ENCODE data around the gene PYGB. TPM values are rescaled to one million over a fixed set of nuclear protein-coding genes. Genes with fewer than 3 reads are reported as not detected.

PYGB gene
- total RNA-seq, 1 donor from 2014 or later, result 167 TPM

GRCh38 chr20:25301357-25301920 lies 53.6 kb downstream of the PYGB start:
- no peak for DNase-seq (ENCODE audit: low read depth)
- H3K36me3 ChIP-seq (ENCODE audit: control insufficient read depth, insufficient read depth, low read length), result peaks cover 2% of the 10 kb centered on the region
- H3K27me3 ChIP-seq (ENCODE audit: control insufficient read depth, insufficient read depth, low read length), result no peaks in the 10 kb centered on the region
- TF ChIP-seq, protein P1, sequence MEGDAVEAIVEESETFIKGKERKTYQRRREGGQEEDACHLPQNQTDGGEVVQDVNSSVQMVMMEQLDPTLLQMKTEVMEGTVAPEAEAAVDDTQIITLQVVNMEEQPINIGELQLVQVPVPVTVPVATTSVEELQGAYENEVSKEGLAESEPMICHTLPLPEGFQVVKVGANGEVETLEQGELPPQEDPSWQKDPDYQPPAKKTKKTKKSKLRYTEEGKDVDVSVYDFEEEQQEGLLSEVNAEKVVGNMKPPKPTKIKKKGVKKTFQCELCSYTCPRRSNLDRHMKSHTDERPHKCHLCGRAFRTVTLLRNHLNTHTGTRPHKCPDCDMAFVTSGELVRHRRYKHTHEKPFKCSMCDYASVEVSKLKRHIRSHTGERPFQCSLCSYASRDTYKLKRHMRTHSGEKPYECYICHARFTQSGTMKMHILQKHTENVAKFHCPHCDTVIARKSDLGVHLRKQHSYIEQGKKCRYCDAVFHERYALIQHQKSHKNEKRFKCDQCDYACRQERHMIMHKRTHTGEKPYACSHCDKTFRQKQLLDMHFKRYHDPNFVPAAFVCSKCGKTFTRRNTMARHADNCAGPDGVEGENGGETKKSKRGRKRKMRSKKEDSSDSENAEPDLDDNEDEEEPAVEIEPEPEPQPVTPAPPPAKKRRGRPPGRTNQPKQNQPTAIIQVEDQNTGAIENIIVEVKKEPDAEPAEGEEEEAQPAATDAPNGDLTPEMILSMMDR (IDR thresholded peaks at IDR 0.05; ENCODE audit: insufficient read depth, low read length, poor library complexity, severe bottlenecking), result no peak
- no peak overlapping the region for H3K4me3 ChIP-seq (ENCODE audit: low read depth, low read length)

- TF ChIP-seq, protein P1 (IDR thresholded peaks at IDR 0.05; ENCODE audit: insufficient read depth, low read length, poor library complexity, severe bottlenecking), result no peak
- H3K36me3 ChIP-seq (ENCODE audit: control insufficient read depth, insufficient read depth, low read length), result peaks cover 2% of the 10 kb centered on the region
- H3K4me3 ChIP-seq (ENCODE audit: low read depth, low read length), result no peak overlapping the region
- H3K27me3 ChIP-seq (ENCODE audit: control insufficient read depth, insufficient read depth, low read length), result no peaks in the 10 kb centered on the region
- no peak for DNase-seq (ENCODE audit: low read depth)
Observed at GRCh38 chr20:25302596-25302995, 54.7 kb downstream of the PYGB start.

DNA sequence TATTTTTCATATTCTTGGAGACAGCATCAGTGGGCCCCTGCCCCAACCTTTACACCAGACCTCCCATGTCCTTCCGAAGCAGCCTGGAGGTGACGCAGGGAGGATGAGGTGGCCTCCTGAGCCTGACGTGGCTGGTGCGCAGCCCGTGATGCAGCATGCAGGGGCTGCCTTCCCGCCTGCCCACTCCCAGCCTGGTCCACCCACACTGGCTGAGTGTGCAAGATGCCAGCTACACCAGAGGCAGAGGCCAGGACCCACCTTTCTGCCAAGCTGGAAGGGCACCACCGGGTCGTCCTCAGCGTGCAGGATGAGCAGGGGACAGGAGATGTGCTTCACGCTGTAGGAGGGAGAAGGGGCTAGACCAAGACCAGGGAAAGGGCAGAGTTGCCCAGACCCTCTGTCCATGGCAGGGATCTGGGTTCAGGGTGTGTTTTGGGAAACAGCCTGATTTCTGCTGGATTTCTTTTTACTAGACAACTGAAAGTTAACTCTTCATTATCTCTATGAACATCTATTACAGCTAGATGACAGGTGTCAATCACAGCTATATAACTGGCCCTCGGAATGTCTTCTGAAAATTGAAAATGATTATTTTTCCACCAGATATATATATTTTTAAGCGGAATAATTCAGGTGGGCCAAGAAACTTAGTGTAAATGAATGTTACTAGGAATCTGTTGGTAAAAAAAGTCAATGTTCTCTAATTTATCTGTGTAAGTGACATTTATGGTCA lies 55.6 kb downstream of the PYGB start:
- no peaks in the 10 kb centered on the region for H3K27me3 ChIP-seq (ENCODE audit: control insufficient read depth, insufficient read depth, low read length)
- H3K36me3 ChIP-seq (ENCODE audit: control insufficient read depth, insufficient read depth, low read length), result peaks cover 3% of the 10 kb centered on the region
- no peak for DNase-seq (ENCODE audit: low read depth)
- TF ChIP-seq, protein P1 (IDR thresholded peaks at IDR 0.05; ENCODE audit: insufficient read depth, low read length, poor library complexity, severe bottlenecking), result no peak
- H3K4me3 ChIP-seq (ENCODE audit: low read depth, low read length), result no peak overlapping the region

- TF ChIP-seq, protein P1 (IDR thresholded peaks at IDR 0.05; ENCODE audit: insufficient read depth, low read length, poor library complexity, severe bottlenecking), result no peak
- DNase-seq (ENCODE audit: low read depth), result no peak
- Histone ChIP-seq H3K27me3 (ENCODE audit: control insufficient read depth, insufficient read depth, low read length) (no peaks in the 10 kb centered on the region), H3K36me3 (ENCODE audit: control insufficient read depth, insufficient read depth, low read length) (peaks cover 3% of the 10 kb centered on the region), H3K4me3 (ENCODE audit: low read depth, low read length) (no peak overlapping the region)
Observed at GRCh38 chr20:25304025-25304549, 56.2 kb downstream of the PYGB start.

DNA sequence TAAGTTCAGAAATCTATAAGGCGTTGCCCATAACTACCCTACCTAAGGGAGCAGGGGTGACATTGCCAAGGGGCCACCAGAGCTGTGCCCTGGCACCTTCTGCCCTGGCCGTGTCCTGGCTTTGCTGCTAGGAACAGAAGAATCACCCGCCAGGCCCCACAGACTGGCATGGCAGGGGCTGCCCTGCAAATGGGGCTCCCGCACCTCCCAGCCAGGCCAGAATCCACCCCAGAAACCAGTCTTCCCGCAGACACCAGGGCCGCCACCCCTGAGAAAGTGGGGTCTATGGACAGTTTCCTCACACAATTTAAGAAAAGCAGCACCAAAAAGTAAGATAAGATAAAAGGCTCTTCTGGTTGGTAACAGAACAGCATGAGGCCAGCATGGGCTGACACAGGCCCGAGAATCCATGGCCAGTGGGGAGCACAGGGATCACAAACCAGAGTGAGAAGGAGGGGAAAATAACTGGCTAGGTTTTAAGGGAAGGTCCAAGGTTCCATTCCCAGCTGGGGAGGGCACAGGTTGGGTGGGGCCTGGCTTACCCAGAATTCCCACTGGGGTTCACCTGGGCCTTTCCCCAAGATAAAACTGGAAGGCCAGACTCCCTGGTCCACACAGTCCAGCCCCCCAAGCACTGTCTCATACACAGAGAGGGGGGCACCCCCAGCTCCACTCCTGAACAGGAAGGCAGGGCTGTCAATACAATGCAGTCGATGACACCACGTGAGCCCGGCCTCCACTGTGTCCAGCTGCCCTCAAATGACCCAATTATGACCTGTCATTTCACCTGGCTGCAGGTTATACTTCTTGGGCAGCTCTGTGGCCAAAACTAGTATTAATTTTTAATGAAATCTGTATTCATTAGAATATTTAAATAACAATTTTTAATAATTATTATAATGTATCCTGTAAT lies 59.4 kb downstream of the PYGB start:
- TF ChIP-seq, protein P1 (IDR thresholded peaks at IDR 0.05; ENCODE audit: insufficient read depth, low read length, poor library complexity, severe bottlenecking), result no peak
- Histone ChIP-seq H3K36me3 (ENCODE audit: control insufficient read depth, insufficient read depth, low read length) (peaks cover 3% of the 10 kb centered on the region), H3K4me3 (ENCODE audit: low read depth, low read length) (no peak overlapping the region), H3K27me3 (ENCODE audit: control insufficient read depth, insufficient read depth, low read length) (no peaks in the 10 kb centered on the region)
- no peak for DNase-seq (ENCODE audit: low read depth)
